ENCODE measurements around the gene MTHFD1L.
"Not testable (repeated sequence)": the region's sequence is repeated elsewhere in the genome, so short reads cannot be mapped to it uniquely, and the experiment has no call there.

MTHFD1L gene

GRCh38 chr6:151018911-151019782, 153.6 kb downstream of the MTHFD1L start:
- no peak for DNase-seq

- no peak for DNase-seq
These were observed 156.4 kb downstream of the MTHFD1L start for GRCh38 chr6:151021896-151022295.

- no peak for DNase-seq
These were observed 157.0 kb downstream of the MTHFD1L start for GRCh38 chr6:151022492-151022891.

GRCh38 chr6:151023342-151023741, 157.8 kb downstream of the MTHFD1L start:
- no peak for DNase-seq

- DNase-seq = no peak
These were observed 159.1 kb downstream of the MTHFD1L start for GRCh38 chr6:151024597-151024996.

GRCh38 chr6:151025076-151025475, 159.6 kb downstream of the MTHFD1L start:
- DNase-seq = no peak

GRCh38 chr6:151026041-151026663, 160.7 kb downstream of the MTHFD1L start:
- no peak for DNase-seq

- DNase-seq = no peak
These were observed 161.8 kb downstream of the MTHFD1L start for GRCh38 chr6:151027295-151027747.

GRCh38 chr6:151027936-151028838, 162.7 kb downstream of the MTHFD1L start:
- DNase-seq = no peak

- DNase-seq = no peak
These were observed 164.5 kb downstream of the MTHFD1L start for GRCh38 chr6:151029970-151030369.

- DNase-seq = no peak
These were observed 166.5 kb downstream of the MTHFD1L start for GRCh38 chr6:151032034-151032433.

DNA sequence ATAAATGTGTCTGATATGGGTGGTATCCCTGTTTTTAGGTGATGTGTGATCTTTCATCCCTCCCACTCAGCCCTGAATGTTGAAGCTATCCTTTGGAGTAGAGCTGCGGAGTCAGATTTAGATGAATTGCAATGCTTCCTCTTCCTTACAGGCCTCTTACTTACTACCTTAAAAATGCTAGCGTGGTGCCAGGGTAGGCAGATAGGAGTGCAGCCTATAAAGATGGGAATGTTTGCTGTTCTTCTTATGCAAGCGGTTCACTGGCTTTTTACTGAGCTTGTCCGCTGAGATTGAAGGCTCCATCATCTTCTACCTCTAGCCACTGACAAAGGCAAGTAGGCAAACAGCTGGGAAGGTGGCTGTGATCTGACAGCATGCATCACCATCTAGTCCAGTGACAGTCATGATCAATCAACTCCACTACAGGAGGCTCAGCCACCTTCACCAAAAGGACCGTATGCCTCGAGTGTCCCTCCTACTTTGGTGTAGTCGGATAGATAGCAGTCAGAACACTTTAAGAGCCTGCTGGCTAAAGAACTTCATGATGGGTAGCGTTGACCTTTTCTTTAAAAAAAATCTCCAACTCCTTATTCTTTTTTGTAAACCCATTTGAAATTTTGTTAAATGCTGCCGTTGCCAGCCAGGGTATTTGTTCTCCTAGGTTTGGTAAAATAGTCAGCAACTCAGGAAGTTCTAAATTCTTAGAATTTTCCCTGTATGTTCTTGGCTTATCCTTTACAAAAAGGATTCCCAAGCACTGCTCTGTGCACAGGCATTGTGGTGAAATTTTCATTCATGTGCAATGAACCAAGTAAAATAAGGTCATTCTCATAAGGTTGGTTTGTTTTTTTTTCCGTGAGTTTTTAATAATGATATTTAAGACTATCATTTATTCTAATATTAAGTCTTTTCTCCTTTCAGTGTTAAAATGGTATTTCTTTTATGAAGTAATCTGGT, 169.6 kb downstream of the MTHFD1L start:
- DNase-seq = no peak

- not testable (repeated sequence) for DNase-seq
These were observed 170.8 kb downstream of the MTHFD1L start for GRCh38 chr6:151036211-151036721.

GRCh38 chr6:151036869-151037680, 171.6 kb downstream of the MTHFD1L start:
- no peak for DNase-seq

- DNase-seq = no peak
These were observed 173.1 kb downstream of the MTHFD1L start for GRCh38 chr6:151038616-151039015.

GRCh38 chr6:151040888-151041521, 175.5 kb downstream of the MTHFD1L start:
- not testable (repeated sequence) for DNase-seq

DNA sequence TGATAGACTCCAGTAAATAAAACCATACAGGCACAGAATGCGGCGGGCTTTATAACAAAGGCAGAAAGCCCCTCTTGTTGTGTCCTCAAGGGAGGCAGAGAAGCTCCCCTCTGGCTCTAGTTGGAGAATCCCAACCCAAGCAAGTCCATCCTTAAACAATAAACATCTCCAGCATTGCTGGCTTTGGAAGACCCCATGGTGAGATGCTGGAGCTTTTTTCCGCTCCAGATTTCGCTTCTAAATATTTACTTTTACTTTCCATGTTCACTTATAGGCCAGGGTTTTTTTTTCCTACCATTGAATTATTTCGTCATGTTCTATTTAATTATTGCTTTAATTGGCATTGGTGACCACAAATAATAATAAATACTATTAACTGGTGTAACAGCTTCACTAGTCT, 176.2 kb downstream of the MTHFD1L start:
- no peak for DNase-seq

DNA sequence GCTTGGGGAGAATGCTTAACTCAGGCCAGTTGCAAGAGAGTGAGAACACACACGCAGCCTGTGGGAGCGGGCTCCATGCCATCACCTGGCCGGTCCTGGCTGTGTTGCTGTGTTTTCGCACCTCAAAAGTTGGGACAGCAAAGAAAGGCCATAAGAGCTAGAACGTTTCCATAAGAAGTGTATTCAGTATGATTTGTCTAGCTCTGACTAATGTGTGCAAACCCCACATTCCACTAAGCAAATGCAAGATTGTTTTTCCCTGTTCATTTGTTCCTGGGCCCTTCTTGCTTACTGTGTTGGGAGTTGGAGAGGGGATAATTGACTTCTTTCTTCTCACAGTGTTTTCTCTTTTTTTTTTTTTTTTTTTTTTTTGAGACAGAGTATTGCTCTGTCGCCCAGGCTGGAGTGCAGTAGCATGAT, 177.4 kb downstream of the MTHFD1L start:
- not testable (repeated sequence) for DNase-seq

DNA sequence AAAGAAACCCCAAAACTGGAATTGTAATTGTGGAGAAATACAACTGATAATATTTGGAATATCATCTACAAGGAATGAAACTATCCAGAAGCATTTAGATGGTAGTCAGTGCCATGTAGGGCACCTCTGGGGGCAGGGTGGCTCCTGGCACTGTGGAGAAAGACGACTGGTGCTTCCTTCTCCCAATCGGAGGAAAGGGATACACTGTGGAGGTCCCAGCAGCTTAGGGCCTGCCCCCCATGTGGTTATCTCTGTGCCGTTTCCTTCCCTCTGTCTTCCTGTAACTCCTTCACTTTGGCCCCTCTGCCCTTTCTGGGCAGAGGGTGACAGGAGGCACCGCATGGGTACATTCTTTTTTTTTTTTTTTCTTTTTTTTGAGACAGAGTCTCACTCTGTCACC, 178.4 kb downstream of the MTHFD1L start:
- no peak for DNase-seq

Data from activated gamma-delta T cell (primary cell).